Coronary artery (tissue), 2 donors: ENCODE results near the gene EED.
"Not testable (repeated sequence)": the region's sequence is repeated elsewhere in the genome, so short reads cannot be mapped to it uniquely, and the experiment has no call there.

ENCODE experiments used
- DNase-seq: peaks from one replicate; pipeline ENCODE4 v3.0.0-alpha.2; 2017; ENCODE audit warnings: low spot score
- H3K27ac ChIP-seq, 2 donors: fragments of 200-600 bp; sonication (generic); one replicate each; pipeline ENCODE4 v1.5.1; 2016 to 2019
- H3K4me3 ChIP-seq: fragments of 200-600 bp; sonication (generic); 2 replicates; pipeline ENCODE4 v1.5.1; 2016; ENCODE audit warnings: mild to moderate bottlenecking, moderate library complexity
- TF ChIP-seq, protein P1 (sequence below): fragments of 200-600 bp; sonication (generic); IDR thresholded peaks from one replicate; pipeline ENCODE4 v1.5.1; 2019; ENCODE audit warnings: antibody characterized with exemption

EED gene

DNA sequence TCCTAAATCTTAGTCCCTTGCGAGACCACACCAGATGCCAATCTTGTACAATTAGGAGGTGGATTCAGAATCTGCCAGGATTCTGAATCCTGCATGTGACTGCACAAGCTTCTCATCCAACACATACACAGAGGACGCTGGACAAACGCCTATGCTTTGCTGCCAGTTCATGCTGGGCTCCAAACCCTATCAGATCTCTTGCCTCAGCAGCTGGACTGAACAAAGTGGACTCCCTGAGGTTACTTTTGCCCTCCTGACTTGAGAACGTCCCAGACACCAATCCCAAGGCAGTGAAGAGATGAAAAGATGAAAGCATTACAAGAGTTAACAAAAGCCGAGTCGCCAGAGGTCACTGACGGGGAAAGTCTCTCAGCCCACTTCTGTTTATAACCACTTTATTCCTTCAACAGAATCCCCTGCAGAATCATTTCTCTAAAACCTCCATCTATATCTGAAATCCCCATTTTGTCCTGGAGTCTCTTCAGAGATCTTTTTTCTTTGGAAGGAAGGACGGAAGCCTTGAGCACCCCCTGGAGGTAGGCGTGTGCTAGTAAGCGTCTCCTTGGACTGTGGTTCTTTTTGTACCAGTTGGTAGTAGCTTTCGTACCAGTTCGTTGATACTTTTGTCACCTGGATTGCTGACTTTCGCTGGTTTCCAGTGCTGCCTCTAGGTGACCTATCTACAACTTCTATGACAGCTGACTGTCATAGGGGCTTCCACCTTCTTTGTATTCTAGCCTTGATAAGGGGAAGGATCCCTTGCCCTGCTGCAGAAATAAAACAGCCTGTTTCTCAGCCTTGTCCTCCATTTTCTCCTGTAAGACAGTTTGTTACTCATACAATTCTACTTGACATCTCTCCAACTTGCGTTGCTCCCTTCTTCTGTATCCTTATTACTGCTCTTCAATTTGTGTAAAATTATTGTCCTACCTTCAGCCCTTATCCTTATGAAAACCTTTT, 26.1 kb upstream of the EED start:
- peak; percentile 77 for DNase-seq
- Histone ChIP-seq H3K27ac (peak overlapping the region in 1 of 2 donors; percentile 7), H3K4me3 (peak overlapping the region; percentile 58)
- TF ChIP-seq, protein P1, sequence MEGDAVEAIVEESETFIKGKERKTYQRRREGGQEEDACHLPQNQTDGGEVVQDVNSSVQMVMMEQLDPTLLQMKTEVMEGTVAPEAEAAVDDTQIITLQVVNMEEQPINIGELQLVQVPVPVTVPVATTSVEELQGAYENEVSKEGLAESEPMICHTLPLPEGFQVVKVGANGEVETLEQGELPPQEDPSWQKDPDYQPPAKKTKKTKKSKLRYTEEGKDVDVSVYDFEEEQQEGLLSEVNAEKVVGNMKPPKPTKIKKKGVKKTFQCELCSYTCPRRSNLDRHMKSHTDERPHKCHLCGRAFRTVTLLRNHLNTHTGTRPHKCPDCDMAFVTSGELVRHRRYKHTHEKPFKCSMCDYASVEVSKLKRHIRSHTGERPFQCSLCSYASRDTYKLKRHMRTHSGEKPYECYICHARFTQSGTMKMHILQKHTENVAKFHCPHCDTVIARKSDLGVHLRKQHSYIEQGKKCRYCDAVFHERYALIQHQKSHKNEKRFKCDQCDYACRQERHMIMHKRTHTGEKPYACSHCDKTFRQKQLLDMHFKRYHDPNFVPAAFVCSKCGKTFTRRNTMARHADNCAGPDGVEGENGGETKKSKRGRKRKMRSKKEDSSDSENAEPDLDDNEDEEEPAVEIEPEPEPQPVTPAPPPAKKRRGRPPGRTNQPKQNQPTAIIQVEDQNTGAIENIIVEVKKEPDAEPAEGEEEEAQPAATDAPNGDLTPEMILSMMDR, result peak; percentile 91

DNA sequence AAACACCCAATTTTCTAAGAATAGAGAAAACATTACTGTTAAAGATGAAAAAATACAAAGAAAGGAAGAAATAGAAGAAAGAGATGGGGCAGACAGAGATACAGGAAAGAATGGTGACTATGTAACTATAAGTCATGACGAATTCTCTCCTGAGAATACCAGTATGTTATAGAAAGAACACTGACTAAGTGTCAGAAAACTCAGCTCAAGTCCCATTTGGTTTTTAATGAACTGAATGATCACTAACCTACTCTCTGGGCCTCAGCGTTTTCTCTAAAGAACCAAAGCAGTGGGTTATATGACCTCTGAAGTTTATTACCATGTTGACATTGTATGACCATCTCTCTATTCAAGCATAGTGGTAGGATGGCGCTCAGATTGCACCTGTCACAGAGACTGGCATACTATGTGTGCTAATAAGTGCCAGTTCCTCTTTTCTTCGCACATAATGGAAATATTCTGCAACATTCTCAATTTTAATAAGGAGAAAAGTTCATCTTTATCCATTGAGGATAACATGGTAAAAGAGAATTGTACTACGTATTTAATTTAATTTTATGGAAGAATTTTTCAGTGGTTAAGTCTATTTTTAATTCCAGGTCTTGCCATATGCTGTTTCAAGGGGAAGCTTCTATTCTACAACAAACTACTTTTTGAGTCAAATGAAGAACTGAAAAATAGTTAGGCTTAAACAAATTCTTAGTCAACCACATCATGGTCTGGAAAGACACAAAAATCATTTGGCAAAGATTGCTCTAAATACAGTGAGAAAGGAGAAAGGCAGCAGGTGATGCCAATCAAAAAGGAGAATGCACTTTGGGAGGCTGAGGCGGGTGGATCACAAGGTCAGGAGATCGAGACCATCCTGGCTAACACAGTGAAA, 25.0 kb upstream of the EED start:
- no peak overlapping the region for H3K4me3 ChIP-seq
- DNase-seq, result no peak
- H3K27ac ChIP-seq, result no peak overlapping the region
- TF ChIP-seq, protein P1, result no peak

DNA sequence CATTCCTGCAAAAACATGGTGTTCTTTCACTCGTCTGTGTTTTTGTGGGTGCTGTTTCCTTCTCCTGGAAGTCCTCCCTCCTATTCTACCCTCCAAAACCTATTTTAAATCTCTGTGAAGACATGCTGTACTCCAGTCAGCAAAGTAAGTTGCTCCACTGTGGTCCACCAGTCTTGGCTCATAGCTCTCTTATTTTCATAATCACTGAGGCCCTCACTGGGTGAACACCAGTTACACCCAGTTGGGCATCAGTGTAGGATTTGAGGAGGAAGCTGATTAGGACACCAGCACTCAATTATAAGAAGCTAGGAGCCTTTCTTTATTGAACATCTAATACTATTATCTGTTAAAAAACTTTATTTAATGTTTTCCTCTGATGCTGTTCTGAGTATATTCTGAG, 23.9 kb upstream of the EED start:
- DNase-seq, result no peak
- TF ChIP-seq, protein P1, result no peak
- Histone ChIP-seq H3K27ac (no peak overlapping the region), H3K4me3 (no peak overlapping the region)

DNA sequence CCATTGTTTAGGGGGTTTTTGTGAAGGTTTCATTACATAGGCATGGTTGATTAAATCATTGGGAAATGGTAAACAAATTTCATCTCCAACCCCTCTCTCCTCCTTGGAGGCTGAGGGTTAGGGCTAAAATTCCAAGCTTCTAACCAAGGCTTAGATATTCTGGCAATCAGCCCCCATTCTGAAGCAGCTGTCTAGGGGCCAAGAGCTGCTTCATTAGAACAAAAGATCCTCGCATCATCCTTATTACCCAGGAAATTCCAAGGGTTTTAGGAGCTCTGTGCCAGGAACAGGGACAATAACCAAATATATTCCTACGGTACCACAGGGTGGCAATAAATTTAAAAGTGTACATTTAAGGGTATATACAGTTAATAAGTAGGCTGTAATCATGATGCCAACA, 22.5 kb upstream of the EED start:
- TF ChIP-seq, protein P1, result no peak
- Histone ChIP-seq H3K4me3 (no peak overlapping the region), H3K27ac (no peak overlapping the region)
- DNase-seq, result no peak

DNA sequence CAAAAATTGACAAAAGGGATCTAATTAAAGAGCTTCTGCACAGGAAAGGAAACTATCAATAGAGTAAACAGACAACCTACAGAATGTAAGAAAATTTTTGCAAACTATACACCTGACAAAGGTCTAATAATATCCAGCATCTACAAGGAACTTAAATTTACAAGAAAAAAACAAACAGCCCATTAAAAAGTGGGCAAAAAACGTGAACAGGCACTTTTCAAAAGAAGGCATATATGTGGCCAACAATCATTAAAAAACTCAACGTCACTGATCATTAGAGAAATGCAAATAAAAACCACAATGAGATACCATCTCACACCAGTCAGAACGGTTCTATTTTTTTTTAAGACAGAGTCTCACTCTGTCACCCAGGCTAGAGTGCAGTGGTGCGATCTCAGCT, 20.0 kb upstream of the EED start:
- H3K4me3 ChIP-seq, DNase-seq, H3K27ac ChIP-seq: not testable (repeated sequence)

DNA sequence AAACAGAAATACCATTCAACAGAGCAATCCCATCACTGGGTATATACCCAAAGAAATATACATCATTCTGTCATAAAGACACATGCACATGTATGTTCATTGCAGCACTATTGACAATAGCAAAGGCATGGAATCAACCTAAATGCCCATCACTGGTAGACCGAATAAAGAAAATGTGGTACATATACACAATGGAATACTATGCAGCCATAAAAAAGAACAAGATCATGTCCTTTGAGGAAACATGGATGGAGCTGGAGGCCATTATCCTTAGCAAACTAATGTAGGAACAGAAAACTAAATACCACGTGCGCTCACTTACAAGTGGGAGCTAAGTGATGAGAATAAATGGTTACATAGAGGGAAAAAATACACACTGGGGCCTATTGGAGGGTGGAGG, 19.2 kb upstream of the EED start:
- DNase-seq, H3K4me3 ChIP-seq, H3K27ac ChIP-seq: not testable (repeated sequence)

DNA sequence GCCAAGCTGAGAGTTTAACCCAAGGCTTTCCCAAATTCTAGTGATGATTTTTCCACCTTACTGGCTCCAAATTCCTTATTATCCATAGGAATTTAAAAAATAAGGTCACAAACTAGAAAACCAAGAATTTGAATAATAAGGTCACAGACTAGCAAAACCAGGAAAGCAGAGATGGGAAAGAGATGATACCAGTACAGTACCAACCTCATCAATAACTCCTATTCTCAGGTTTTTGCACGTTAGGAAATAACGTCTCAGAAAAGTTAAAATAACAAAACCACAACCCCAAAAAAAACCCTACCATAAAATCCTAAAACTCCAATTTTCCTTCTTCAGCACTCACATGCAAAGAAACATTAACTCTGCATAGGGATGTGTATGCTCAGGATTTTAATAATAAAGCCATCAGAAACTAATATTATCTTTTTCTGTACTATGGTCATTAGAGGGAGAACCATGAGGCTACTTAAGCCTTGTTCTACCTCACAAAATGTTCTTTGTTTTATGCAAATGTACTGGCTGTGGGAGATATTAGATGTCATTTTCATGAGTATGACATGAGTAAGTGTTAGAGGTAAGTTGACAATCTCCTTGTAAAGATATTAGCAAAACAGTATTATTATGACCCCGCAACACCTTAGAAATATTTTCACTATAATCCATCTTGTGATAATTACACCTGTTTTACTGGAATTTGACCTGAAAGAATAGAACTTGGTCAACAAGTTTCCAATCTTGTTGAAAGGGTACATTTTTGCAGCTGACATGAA, 16.1 kb upstream of the EED start:
- TF ChIP-seq, protein P1, result no peak
- H3K4me3 ChIP-seq, result no peak overlapping the region
- DNase-seq, result no peak
- H3K27ac ChIP-seq, result no peak overlapping the region

DNA sequence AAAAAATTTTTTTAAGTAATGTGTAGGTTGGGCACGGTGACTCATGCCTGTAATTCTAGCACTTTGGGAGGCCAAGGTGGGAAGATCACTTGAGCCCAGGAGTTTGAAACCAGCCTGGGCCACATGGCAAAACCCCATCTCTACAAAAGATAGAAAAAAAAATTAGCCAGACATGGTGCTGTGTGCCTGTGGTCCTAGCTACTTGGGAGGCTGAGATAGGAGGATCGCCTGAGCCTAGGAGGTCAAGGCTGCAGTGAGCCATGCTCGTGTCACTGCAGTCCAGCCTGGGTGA, 15.6 kb upstream of the EED start:
- not testable (repeated sequence) for H3K27ac ChIP-seq, DNase-seq, H3K4me3 ChIP-seq
